AG04450 (cell line): Measurements from ENCODE around the gene CLCA2. TPM values are rescaled to one million over a fixed set of nuclear protein-coding genes. Genes with fewer than 3 reads are reported as not detected.

Experiments used
- CTCF ChIA-PET: fragments of 300-600, 350-600 bp; formaldehyde crosslinking; extraction: SDS; loops from one replicate; lab custom pipeline; 2022; ENCODE audit warnings: antibody characterized with exemption, inconsistent platforms; lab: Charles Lee
- POLR2A ChIA-PET: fragments of 350-600 bp; formaldehyde crosslinking; extraction: SDS; loops from one replicate; lab custom pipeline; 2021; ENCODE audit warnings: antibody characterized with exemption, inconsistent platforms; lab: Yijun Ruan, JAX
- DNase-seq: peaks from one replicate; pipeline ENCODE4 v3.0.0-alpha.2; 2011; ENCODE audit warnings: low read depth, low spot score
- H3K27ac ChIP-seq: one replicate; pipeline ENCODE4 v1.5.1; 2012; ENCODE audit warnings: low read depth, low read length, control low read depth
- H3K27me3 ChIP-seq: one replicate; pipeline ENCODE4 v1.6.0; 2012; ENCODE audit warnings: low read length; ENCODE audit not compliant: control insufficient read depth, insufficient read depth
- H3K4me3 ChIP-seq: 2 replicates; pipeline ENCODE4 v1.5.1; 2011; ENCODE audit warnings: mild to moderate bottlenecking, low read depth, low read length, control low read depth
- H3K9me3 ChIP-seq: 2 replicates; pipeline ENCODE4 v1.5.1; 2012; ENCODE audit warnings: low read length; ENCODE audit not compliant: control insufficient read depth, insufficient read depth
- CTCF ChIP-seq: IDR thresholded peaks from 2 replicates; pipeline ENCODE4 v1.5.1; 2011; ENCODE audit warnings: low read depth, low read length, control low read depth, inconsistent platforms
- polyA plus RNA-seq: library from polyadenylated mRNA; depleted of rRNA; stranded (reverse); fragments of >200 nt; gene quantifications from 2 replicates; pipeline ENCODE4 v1.2.3, GENCODE V29; 2011

CLCA2 gene
- polyA plus RNA-seq, 1 experiment: 0.60 TPM

- no peak overlapping the region for H3K4me3 ChIP-seq
- no peak overlapping the region for H3K27ac ChIP-seq
- H3K27me3 ChIP-seq: no peaks in the 10 kb centered on the region
- CTCF ChIA-PET: no interaction called here
- TF ChIP-seq CTCF: no peak
- no peak for DNase-seq
- POLR2A ChIA-PET: no interaction called here
- no peaks in the 10 kb centered on the region for H3K9me3 ChIP-seq
These were observed 13.1 kb upstream of the CLCA2 start for GRCh38 chr1:86410879-86411278.

GRCh38 chr1:86416343-86416742 lies 7.6 kb upstream of the CLCA2 start:
- TF ChIP-seq CTCF: no peak
- no peak for DNase-seq
- H3K4me3 ChIP-seq: no peak overlapping the region
- POLR2A ChIA-PET: interaction anchor here (0.6 kb wide), 1 partner anchor 20 kb away, joined by 3 read pairs; the partner anchor contains the start of gene ODF2L
- H3K27ac ChIP-seq: no peak overlapping the region
- H3K27me3 ChIP-seq: no peaks in the 10 kb centered on the region
- CTCF ChIA-PET: interaction anchor here (0.8 kb wide), 1 partner anchor 57 kb away, joined by 7 read pairs; no protein-coding TSS in a partner anchor
- H3K9me3 ChIP-seq: no peaks in the 10 kb centered on the region

GRCh38 chr1:86419277-86419903 lies 4.6 kb upstream of the CLCA2 start:
- ChIA-PET POLR2A (no interaction called here), CTCF (no interaction called here)
- TF ChIP-seq CTCF: peak; percentile 55
- Histone ChIP-seq H3K9me3 (no peaks in the 10 kb centered on the region), H3K27me3 (no peaks in the 10 kb centered on the region), H3K4me3 (no peak overlapping the region), H3K27ac (no peak overlapping the region)
- DNase-seq: no peak

- POLR2A ChIA-PET: no interaction called here
- no peak for DNase-seq
- H3K27me3 ChIP-seq: no peaks in the 10 kb centered on the region
- TF ChIP-seq CTCF: no peak
- no peak overlapping the region for H3K27ac ChIP-seq
- H3K4me3 ChIP-seq: no peak overlapping the region
- no peaks in the 10 kb centered on the region for H3K9me3 ChIP-seq
- CTCF ChIA-PET: no interaction called here
These were observed 2.2 kb upstream of the CLCA2 start for GRCh38 chr1:86421601-86422280.

- no peak for DNase-seq
- POLR2A ChIA-PET: no interaction called here
These were observed 498 bp upstream of the CLCA2 start for GRCh38 chr1:86423473-86423872.

More at GRCh38 chr1:86423473-86423872, 498 bp upstream of the CLCA2 start:
- H3K27ac ChIP-seq: no peak overlapping the region
- CTCF ChIA-PET: interaction anchor here (0.6 kb wide), 1 partner anchor 50 kb away, joined by 3 read pairs; no protein-coding TSS in a partner anchor
- no peak for TF ChIP-seq CTCF
- no peak overlapping the region for H3K4me3 ChIP-seq
- H3K9me3 ChIP-seq: no peaks in the 10 kb centered on the region
- no peaks in the 10 kb centered on the region for H3K27me3 ChIP-seq
